Right lung (tissue), 5 donors: ENCODE measurements around the gene ARMC2. TPM values are rescaled to one million over a fixed set of nuclear protein-coding genes. Genes with fewer than 3 reads are reported as not detected.

Experiments
- DNase-seq, 2 donors: peaks; one replicate each; pipeline ENCODE4 v3.0.0-alpha.2; 2013
- polyA plus RNA-seq, 5 donors: library from polyadenylated mRNA; unstranded; fragments of 120-200 nt; gene quantifications; one replicate each; pipeline versions ENCODE4 v1.2.1 to v1.2.3, GENCODE V29; 2013; ENCODE audit warnings: inconsistent platforms in 1 of 5, low replicate concordance in 1 of 5; ENCODE audit not compliant: insufficient read length in 5 of 5, insufficient read depth in 1 of 5

The ARMC2 gene
- polyA plus RNA-seq, 5 donors: 17.6 to 30.0 (median 28.4) TPM

GRCh38 chr6:109013656-109014305 is 165.6 kb downstream of the ARMC2 start:
- DNase-seq: no peak

- no peak for DNase-seq
Observed at GRCh38 chr6:109014606-109015005, 166.4 kb downstream of the ARMC2 start.

DNA sequence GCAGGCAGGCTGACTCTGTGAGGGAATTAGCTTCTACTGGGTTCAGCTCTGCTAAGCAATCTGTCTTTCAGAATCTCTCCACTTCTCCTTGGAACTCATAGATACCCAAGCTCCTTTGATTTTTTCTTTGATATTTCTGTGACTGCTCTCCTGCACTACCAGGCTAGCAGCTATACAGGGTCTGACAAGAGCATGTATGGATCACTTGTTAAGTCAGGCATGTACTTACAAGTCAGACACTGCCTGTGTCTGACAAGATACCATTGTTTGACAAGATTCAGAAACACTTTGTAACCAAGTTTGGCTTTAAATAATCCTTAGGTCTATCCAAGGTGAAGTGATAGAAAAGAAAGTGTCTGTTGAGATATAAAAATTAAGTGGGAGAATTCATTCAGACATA is 167.0 kb downstream of the ARMC2 start:
- no peak for DNase-seq

DNA sequence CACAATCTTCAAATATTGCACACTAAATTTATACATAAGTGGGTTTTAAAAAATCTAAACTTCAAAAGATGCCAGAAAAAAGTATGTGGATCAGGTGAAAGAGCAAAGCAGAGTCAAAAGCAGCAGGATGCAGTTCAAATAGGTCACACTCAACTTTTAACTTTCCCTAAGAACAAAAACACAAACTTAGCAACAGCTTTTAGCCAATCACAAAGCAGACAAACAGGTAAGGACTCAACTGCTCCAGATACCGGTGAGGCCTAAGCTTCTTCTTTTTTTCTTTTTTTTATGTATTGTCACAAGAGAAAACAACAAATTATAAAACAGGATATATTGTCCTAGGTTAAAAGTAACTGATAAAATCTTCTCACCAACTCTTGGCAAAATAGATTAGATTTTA is 171.7 kb downstream of the ARMC2 start:
- no peak for DNase-seq

- no peak for DNase-seq
Observed at GRCh38 chr6:109021870-109022269, 173.6 kb downstream of the ARMC2 start.

DNA sequence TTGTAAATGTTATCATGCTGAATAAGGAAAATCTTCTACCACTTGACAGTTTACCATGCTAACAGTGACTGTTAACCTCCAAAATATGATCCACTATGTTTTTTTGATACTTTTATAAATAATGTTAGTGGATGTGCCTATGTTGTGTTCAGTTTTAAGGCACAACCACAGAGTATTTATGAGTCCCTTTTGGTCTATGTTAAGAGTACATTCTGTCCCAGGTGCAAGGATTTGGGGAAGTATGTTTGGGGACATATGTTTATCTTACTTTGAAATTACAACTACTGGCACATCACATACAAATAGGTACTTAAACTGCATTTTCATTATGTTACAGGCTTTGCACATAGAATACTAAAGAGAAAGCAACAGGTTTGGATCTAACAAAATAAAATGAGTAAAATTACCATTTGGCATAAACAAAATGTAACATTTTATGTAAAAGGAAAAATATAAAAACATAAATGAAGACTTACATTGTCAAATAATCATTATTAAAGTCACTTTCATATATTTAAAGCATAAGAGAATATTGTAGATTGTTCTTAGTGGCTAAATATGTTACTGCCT is 175.2 kb downstream of the ARMC2 start:
- DNase-seq: no peak

Other genes starting within 250 kb of the ARMC2 start
- gene SESN1, start 246.4 kb downstream of the ARMC2 start, polyA plus RNA-seq: 10 to 100 TPM; 51.7 to 86.7 (median 79.9) TPM
- gene CEP57L1, start 247.1 kb downstream of the ARMC2 start, polyA plus RNA-seq: 10 to 100 TPM; 17.7 to 45.3 (median 35.7) TPM